Measurements from ENCODE around the gene SUGCT.

GRCh38 chr7:40283391-40283790, 148.6 kb downstream of the SUGCT start:
- TF ChIP-seq, protein P1, sequence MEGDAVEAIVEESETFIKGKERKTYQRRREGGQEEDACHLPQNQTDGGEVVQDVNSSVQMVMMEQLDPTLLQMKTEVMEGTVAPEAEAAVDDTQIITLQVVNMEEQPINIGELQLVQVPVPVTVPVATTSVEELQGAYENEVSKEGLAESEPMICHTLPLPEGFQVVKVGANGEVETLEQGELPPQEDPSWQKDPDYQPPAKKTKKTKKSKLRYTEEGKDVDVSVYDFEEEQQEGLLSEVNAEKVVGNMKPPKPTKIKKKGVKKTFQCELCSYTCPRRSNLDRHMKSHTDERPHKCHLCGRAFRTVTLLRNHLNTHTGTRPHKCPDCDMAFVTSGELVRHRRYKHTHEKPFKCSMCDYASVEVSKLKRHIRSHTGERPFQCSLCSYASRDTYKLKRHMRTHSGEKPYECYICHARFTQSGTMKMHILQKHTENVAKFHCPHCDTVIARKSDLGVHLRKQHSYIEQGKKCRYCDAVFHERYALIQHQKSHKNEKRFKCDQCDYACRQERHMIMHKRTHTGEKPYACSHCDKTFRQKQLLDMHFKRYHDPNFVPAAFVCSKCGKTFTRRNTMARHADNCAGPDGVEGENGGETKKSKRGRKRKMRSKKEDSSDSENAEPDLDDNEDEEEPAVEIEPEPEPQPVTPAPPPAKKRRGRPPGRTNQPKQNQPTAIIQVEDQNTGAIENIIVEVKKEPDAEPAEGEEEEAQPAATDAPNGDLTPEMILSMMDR (conservative IDR thresholded peaks at IDR 0.05), result no peak
- no peak for TF ChIP-seq ZFX (IDR thresholded peaks at IDR 0.05)

All from C4-2B (cell line).